Subcutaneous abdominal adipose tissue (tissue), 5 donors: ENCODE measurements around the gene KLHL12.
A peak's percentile ranks its signal among the peaks of the same experiment; 100 is the strongest.

Experiments
- H3K27ac ChIP-seq: one replicate; pipeline ENCODE4 v1.7.0; 2013; ENCODE audit warnings: low read depth, mild to moderate bottlenecking, inconsistent platforms, low read length, moderate library complexity
- H3K27me3 ChIP-seq, 5 donors: one replicate each; pipeline ENCODE4 v1.7.0; 2013; ENCODE audit warnings: low read length in 5 of 5, inconsistent platforms in 1 of 5; ENCODE audit not compliant: control insufficient read depth in 5 of 5, insufficient read depth in 4 of 5
- H3K36me3 ChIP-seq, 5 donors: one replicate each; pipeline ENCODE4 v1.7.0; 2013; ENCODE audit warnings: low read length in 5 of 5; ENCODE audit not compliant: control insufficient read depth in 5 of 5, insufficient read depth in 5 of 5
- H3K4me1 ChIP-seq, 5 donors: one replicate each; pipeline ENCODE4 v1.7.0; 2013; ENCODE audit warnings: low read length in 5 of 5, mild to moderate bottlenecking in 3 of 5, moderate library complexity in 1 of 5; ENCODE audit not compliant: control insufficient read depth in 5 of 5, insufficient read depth in 5 of 5
- H3K4me3 ChIP-seq, 5 donors: one replicate each; pipeline ENCODE4 v1.7.0; 2013; ENCODE audit warnings: low read length in 5 of 5, low read depth in 1 of 5
- H3K9ac ChIP-seq, 5 donors: one replicate each; pipeline ENCODE4 v1.7.0; 2013; ENCODE audit warnings: low read length in 5 of 5, mild to moderate bottlenecking in 4 of 5, moderate library complexity in 3 of 5
- H3K9me3 ChIP-seq, 5 donors: one replicate each; pipeline ENCODE4 v1.7.0; 2013; ENCODE audit warnings: low read length in 5 of 5; ENCODE audit not compliant: control insufficient read depth in 5 of 5
- donor health status: healthy.
- donor health status: healthy.
- donor health status: healthy.
- donor health status: healthy.
- donor health status: healthy.

The KLHL12 gene

DNA sequence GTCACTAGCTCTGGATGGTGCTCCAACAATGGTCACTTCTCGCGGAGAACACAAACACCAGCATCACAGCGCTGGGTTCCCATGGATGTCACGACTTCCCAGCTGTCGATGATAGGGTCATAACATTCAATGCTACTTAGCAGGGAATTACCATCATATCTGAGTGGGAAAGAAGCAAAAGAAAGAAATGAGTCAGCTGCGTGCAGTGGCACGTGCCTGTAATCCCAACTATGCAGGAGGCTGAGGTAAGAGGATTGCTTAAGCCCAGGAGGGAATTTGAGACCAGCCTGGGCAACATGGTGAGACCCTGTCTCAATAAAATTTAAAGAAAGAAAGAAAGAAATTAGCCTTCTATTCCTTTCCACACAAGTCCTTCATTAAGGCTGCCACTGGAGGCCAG lies 34.5 kb downstream of the KLHL12 start:
- Histone ChIP-seq H3K9me3 (no peaks in the 10 kb centered on the region), H3K4me1 (peaks cover 0 to 15% (median 12%) of the 10 kb centered on the region in 5 donors), H3K27me3 (no peaks in the 10 kb centered on the region), H3K36me3 (peaks cover 43 to 70% (median 56%) of the 10 kb centered on the region in 5 donors), H3K27ac (no peak overlapping the region), H3K4me3 (no peak overlapping the region), H3K9ac (no peak overlapping the region)

- Histone ChIP-seq H3K9ac (no peak overlapping the region), H3K27ac (no peak overlapping the region), H3K27me3 (no peaks in the 10 kb centered on the region), H3K36me3 (peaks cover 31 to 50% (median 40%) of the 10 kb centered on the region in 5 donors), H3K4me1 (peaks cover 0 to 15% (median 12%) of the 10 kb centered on the region in 5 donors), H3K9me3 (no peaks in the 10 kb centered on the region), H3K4me3 (no peak overlapping the region)
Observed at GRCh38 chr1:202890392-202890791, 36.6 kb downstream of the KLHL12 start.

- no peaks in the 10 kb centered on the region for H3K27me3 ChIP-seq
- peak within 1 kb of the TSS; percentile 81 to 90 (median 87) for H3K9ac ChIP-seq
- H3K4me3 ChIP-seq, result peak within 1 kb of the TSS; percentile 78 to 96 (median 90)
- peaks cover 0 to 15% (median 12%) of the 10 kb centered on the region in 5 donors for H3K4me1 ChIP-seq
- peaks cover 24 to 35% (median 25%) of the 10 kb centered on the region in 5 donors for H3K36me3 ChIP-seq
- H3K9me3 ChIP-seq, result no peaks in the 10 kb centered on the region
- peak within 1 kb of the TSS; percentile 81 for H3K27ac ChIP-seq
Observed at GRCh38 chr1:202888531-202889360, 38.3 kb downstream of the KLHL12 start, which contains the start of gene RABIF. RABIF (minus strand) TSS chr1:202889149; CDS start chr1:202889098, 51 bp downstream.

DNA sequence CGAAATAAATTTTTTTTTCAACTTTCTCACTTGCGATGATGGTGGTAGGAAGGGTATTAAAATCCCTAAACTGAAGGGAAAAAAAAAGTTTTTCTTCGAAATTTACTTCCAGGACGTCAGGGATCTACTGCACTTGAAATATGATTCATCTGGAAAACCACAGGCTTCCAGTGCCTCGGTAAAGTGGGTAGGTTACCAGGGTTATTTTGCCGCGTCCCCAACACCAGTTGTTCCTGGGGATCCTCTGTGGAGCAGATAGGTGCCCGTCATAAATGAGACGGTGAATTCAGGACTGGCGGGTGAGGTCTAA lies 38.9 kb downstream of the KLHL12 start:
- H3K27ac ChIP-seq, result peak overlapping the region; percentile 81
- H3K27me3 ChIP-seq, result no peaks in the 10 kb centered on the region
- H3K9ac ChIP-seq, result peak overlapping the region; percentile 81 to 90 (median 87)
- H3K9me3 ChIP-seq, result no peaks in the 10 kb centered on the region
- peak overlapping the region; percentile 78 to 96 (median 90) for H3K4me3 ChIP-seq
- peaks cover 0 to 15% (median 12%) of the 10 kb centered on the region in 5 donors for H3K4me1 ChIP-seq
- peaks cover 18 to 30% (median 20%) of the 10 kb centered on the region in 5 donors for H3K36me3 ChIP-seq

DNA sequence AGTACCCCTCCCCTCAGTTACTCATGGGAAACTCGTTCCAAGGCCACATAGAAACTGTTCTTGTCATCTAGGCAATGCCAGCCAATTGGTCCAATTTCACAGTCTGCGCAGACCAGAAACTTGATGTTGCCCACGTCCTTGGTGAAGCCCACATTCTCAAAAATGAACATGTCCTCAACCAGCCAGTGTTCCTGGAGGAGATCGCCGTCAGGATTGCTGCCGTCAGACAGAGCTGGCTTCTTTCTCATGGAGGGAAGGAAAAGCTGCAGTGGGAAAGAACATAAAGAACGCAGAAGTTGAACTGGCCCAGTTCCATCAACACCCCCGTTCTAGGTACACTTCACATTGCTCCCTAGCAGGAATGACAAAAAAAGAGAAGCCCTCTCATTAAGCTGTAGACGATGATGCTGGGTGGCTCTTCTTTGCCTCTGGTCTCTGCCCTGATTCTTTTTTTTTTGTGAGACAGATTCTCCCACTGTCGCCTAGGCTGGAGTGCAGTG lies 46.0 kb downstream of the KLHL12 start:
- H3K27ac ChIP-seq, result no peak overlapping the region
- no peak overlapping the region for H3K4me3 ChIP-seq
- no peaks in the 10 kb centered on the region for H3K4me1 ChIP-seq
- peaks cover 10 to 34% (median 21%) of the 10 kb centered on the region in 5 donors for H3K36me3 ChIP-seq
- no peaks in the 10 kb centered on the region for H3K9me3 ChIP-seq
- no peak overlapping the region for H3K9ac ChIP-seq
- no peaks in the 10 kb centered on the region for H3K27me3 ChIP-seq

GRCh38 chr1:202880062-202880461 lies 47.0 kb downstream of the KLHL12 start:
- no peaks in the 10 kb centered on the region for H3K4me1 ChIP-seq
- no peak overlapping the region for H3K9ac ChIP-seq
- no peaks in the 10 kb centered on the region for H3K9me3 ChIP-seq
- H3K27ac ChIP-seq, result no peak overlapping the region
- peaks cover 10 to 34% (median 21%) of the 10 kb centered on the region in 5 donors for H3K36me3 ChIP-seq
- no peaks in the 10 kb centered on the region for H3K27me3 ChIP-seq
- H3K4me3 ChIP-seq, result no peak overlapping the region

- Histone ChIP-seq H3K9me3 (no peaks in the 10 kb centered on the region), H3K27ac (no peak overlapping the region), H3K9ac (no peak overlapping the region), H3K4me1 (no peaks in the 10 kb centered on the region), H3K27me3 (no peaks in the 10 kb centered on the region), H3K36me3 (peaks cover 10 to 34% (median 21%) of the 10 kb centered on the region in 5 donors), H3K4me3 (no peak overlapping the region)
Observed at GRCh38 chr1:202879128-202879527, 47.9 kb downstream of the KLHL12 start.

GRCh38 chr1:202873026-202873425 lies 54.0 kb downstream of the KLHL12 start:
- Histone ChIP-seq H3K27me3 (no peaks in the 10 kb centered on the region), H3K4me1 (no peaks in the 10 kb centered on the region), H3K9ac (no peak overlapping the region), H3K4me3 (no peak overlapping the region), H3K9me3 (no peaks in the 10 kb centered on the region), H3K27ac (no peak overlapping the region), H3K36me3 (peaks cover 0 to 1% (median 0%) of the 10 kb centered on the region in 5 donors)

DNA sequence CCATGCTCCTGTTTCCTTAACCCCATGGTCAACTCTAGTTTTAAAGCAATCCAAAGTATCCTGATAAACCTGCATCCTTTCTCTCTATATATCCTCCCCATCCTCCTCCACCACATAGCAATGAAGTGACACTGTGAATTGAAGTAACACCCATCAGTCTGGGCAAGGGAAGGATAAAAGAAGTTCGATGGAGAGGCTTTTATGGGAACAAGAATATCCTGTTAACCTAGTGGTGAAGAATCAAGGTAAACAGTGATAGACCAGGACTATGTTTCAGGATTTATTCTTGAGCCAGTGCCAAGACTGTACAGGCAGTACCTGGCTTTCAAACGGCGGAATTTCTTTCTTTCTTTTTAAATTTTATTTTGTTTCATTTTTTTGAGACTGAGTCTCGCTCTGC lies 55.7 kb downstream of the KLHL12 start:
- Histone ChIP-seq H3K4me1 (no peaks in the 10 kb centered on the region), H3K4me3 (no peak overlapping the region), H3K36me3 (no peaks in the 10 kb centered on the region), H3K9ac (no peak overlapping the region), H3K27ac (no peak overlapping the region), H3K9me3 (no peaks in the 10 kb centered on the region), H3K27me3 (peaks cover 0 to under 1% (median 0%) of the 10 kb centered on the region in 5 donors)
